ENCODE data around the gene ADCYAP1R1.

ADCYAP1R1 gene

GRCh38 chr7:31109751-31110150, 57.6 kb downstream of the ADCYAP1R1 start:
- DNase-seq (ENCODE audit: low read depth, low spot score): no peak
- ChIA-PET POLR2A (no interaction called here), CTCF (interaction anchor here (9.1 kb wide), 1 partner anchor 12 kb away, joined by 51 read pairs; no protein-coding TSS in a partner anchor)
- TF ChIP-seq, protein P1, sequence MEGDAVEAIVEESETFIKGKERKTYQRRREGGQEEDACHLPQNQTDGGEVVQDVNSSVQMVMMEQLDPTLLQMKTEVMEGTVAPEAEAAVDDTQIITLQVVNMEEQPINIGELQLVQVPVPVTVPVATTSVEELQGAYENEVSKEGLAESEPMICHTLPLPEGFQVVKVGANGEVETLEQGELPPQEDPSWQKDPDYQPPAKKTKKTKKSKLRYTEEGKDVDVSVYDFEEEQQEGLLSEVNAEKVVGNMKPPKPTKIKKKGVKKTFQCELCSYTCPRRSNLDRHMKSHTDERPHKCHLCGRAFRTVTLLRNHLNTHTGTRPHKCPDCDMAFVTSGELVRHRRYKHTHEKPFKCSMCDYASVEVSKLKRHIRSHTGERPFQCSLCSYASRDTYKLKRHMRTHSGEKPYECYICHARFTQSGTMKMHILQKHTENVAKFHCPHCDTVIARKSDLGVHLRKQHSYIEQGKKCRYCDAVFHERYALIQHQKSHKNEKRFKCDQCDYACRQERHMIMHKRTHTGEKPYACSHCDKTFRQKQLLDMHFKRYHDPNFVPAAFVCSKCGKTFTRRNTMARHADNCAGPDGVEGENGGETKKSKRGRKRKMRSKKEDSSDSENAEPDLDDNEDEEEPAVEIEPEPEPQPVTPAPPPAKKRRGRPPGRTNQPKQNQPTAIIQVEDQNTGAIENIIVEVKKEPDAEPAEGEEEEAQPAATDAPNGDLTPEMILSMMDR (IDR thresholded peaks at IDR 0.05; ENCODE audit: insufficient read depth, low read length, missing control alignments): no peak
- no peak overlapping the region for H3K4me3 ChIP-seq (ENCODE audit: low read depth, low read length)

GRCh38 chr7:31110331-31111108, 58.4 kb downstream of the ADCYAP1R1 start:
- DNase-seq (ENCODE audit: low read depth, low spot score): no peak
- ChIA-PET CTCF (interaction anchor here (9.1 kb wide), 1 partner anchor 11 kb away, joined by 51 read pairs; no protein-coding TSS in a partner anchor), POLR2A (no interaction called here)
- TF ChIP-seq, protein P1 (IDR thresholded peaks at IDR 0.05; ENCODE audit: insufficient read depth, low read length, missing control alignments): no peak
- H3K4me3 ChIP-seq (ENCODE audit: low read depth, low read length): no peak overlapping the region

- no peak overlapping the region for H3K4me3 ChIP-seq (ENCODE audit: low read depth, low read length)
- ChIA-PET CTCF (interaction anchor here (9.1 kb wide), 1 partner anchor 10 kb away, joined by 51 read pairs; no protein-coding TSS in a partner anchor), POLR2A (no interaction called here)
- TF ChIP-seq, protein P1 (IDR thresholded peaks at IDR 0.05; ENCODE audit: insufficient read depth, low read length, missing control alignments): no peak
- no peak for DNase-seq (ENCODE audit: low read depth, low spot score)
These were observed 59.0 kb downstream of the ADCYAP1R1 start for GRCh38 chr7:31111109-31111451.

GRCh38 chr7:31113660-31114059, 61.6 kb downstream of the ADCYAP1R1 start:
- TF ChIP-seq, protein P1 (IDR thresholded peaks at IDR 0.05; ENCODE audit: insufficient read depth, low read length, missing control alignments): no peak
- ChIA-PET CTCF (interaction anchor here (2.0 to 3.3 kb wide), 2 partner anchors 9 to 21 kb away, joined by 7 to 21 read pairs; no protein-coding TSS in a partner anchor), POLR2A (no interaction called here)
- DNase-seq (ENCODE audit: low read depth, low spot score): no peak
- H3K4me3 ChIP-seq (ENCODE audit: low read depth, low read length): no peak overlapping the region

GRCh38 chr7:31114593-31115343, 62.7 kb downstream of the ADCYAP1R1 start:
- CTCF ChIA-PET: interaction anchor here (0.7 to 3.3 kb wide), 3 partner anchors 8 to 132 kb away, joined by 3 to 21 read pairs (median 3); no protein-coding TSS in a partner anchor
- POLR2A ChIA-PET: no interaction called here
- no peak overlapping the region for H3K4me3 ChIP-seq (ENCODE audit: low read depth, low read length)
- TF ChIP-seq, protein P1 (IDR thresholded peaks at IDR 0.05; ENCODE audit: insufficient read depth, low read length, missing control alignments): no peak
- DNase-seq (ENCODE audit: low read depth, low spot score): no peak

- CTCF ChIA-PET: interaction anchor here (8.9 to 20.7 kb wide), 2 partner anchors 17 to 135 kb away, joined by 151 to 427 read pairs; no protein-coding TSS in a partner anchor
- DNase-seq (ENCODE audit: low read depth, low spot score): no peak
- no peak overlapping the region for H3K4me3 ChIP-seq (ENCODE audit: low read depth, low read length)
- TF ChIP-seq, protein P1 (IDR thresholded peaks at IDR 0.05; ENCODE audit: insufficient read depth, low read length, missing control alignments): no peak
- POLR2A ChIA-PET: no interaction called here
These were observed 64.5 kb downstream of the ADCYAP1R1 start for GRCh38 chr7:31116615-31117014.
